ENCODE results near the gene VPS9D1.
"Not testable (repeated sequence)": the region's sequence is repeated elsewhere in the genome, so short reads cannot be mapped to it uniquely, and the experiment has no call there.

Gene VPS9D1

GRCh38 chr16:89709166-89709565 lies 11.5 kb downstream of the VPS9D1 start:
- DNase-seq, result no peak

- no peak for DNase-seq
Observed at GRCh38 chr16:89708481-89708931, 12.2 kb downstream of the VPS9D1 start.

GRCh38 chr16:89707695-89708094 lies 13.0 kb downstream of the VPS9D1 start:
- no peak for DNase-seq

- DNase-seq, result no peak
Observed at GRCh38 chr16:89706518-89707260, 14.0 kb downstream of the VPS9D1 start.

- DNase-seq, result no peak
Observed at GRCh38 chr16:89705006-89705405, 15.7 kb downstream of the VPS9D1 start.

- DNase-seq, result no peak
Observed at GRCh38 chr16:89704281-89704680, 16.4 kb downstream of the VPS9D1 start.

- peak; percentile 78 for DNase-seq
Observed at GRCh38 chr16:89701425-89702406, 19.0 kb downstream of the VPS9D1 start, which contains the start of gene SPATA2L. Gene SPATA2L (minus strand): TSS chr16:89701705. CDS start chr16:89701232, 473 bp downstream.

- peak; percentile 23 for DNase-seq
Observed at GRCh38 chr16:89700649-89701424, 19.9 kb downstream of the VPS9D1 start.

- DNase-seq, result peak; percentile 97
Observed at GRCh38 chr16:89700100-89700648, 20.5 kb downstream of the VPS9D1 start.

- not testable (repeated sequence) for DNase-seq
Observed at GRCh38 chr16:89699629-89700099, 21.0 kb downstream of the VPS9D1 start.

- DNase-seq, result not testable (repeated sequence)
Observed at GRCh38 chr16:89698717-89699116, 22.0 kb downstream of the VPS9D1 start.

- no peak for DNase-seq
Observed at GRCh38 chr16:89697616-89698331, 22.9 kb downstream of the VPS9D1 start.

GRCh38 chr16:89697161-89697615 lies 23.5 kb downstream of the VPS9D1 start:
- no peak for DNase-seq

- DNase-seq, result no peak
Observed at GRCh38 chr16:89696670-89697128, 24.0 kb downstream of the VPS9D1 start.

GRCh38 chr16:89695875-89696669 lies 24.6 kb downstream of the VPS9D1 start:
- DNase-seq, result no peak

- DNase-seq, result no peak
Observed at GRCh38 chr16:89695086-89695874, 25.4 kb downstream of the VPS9D1 start.

- not testable (repeated sequence) for DNase-seq
Observed at GRCh38 chr16:89694784-89695085, 26.0 kb downstream of the VPS9D1 start.

- DNase-seq, result no peak
Observed at GRCh38 chr16:89693931-89694783, 26.5 kb downstream of the VPS9D1 start.

GRCh38 chr16:89693289-89693731 lies 27.4 kb downstream of the VPS9D1 start:
- DNase-seq, result no peak

All from fibroblast of skin of right biceps (primary cell).